Activated T-cell treated with anti-CD3 and anti-CD28 coated beads for 1 hour (primary cell): ENCODE measurements around the gene ZNF594.
"Not testable (repeated sequence)": the region's sequence is repeated elsewhere in the genome, so short reads cannot be mapped to it uniquely, and the experiment has no call there.

Experiments used
- DNase-seq: peaks from one replicate; pipeline ENCODE4 v3.0.0-alpha.2; 2020; ENCODE audit warnings: low read depth

Gene ZNF594

GRCh38 chr17:5136580-5137412, 54.9 kb downstream of the ZNF594 start:
- not testable (repeated sequence) for DNase-seq

GRCh38 chr17:5135726-5136579, 55.7 kb downstream of the ZNF594 start:
- no peak for DNase-seq

GRCh38 chr17:5135131-5135712, 56.4 kb downstream of the ZNF594 start:
- DNase-seq = not testable (repeated sequence)

GRCh38 chr17:5134571-5134970, 57.1 kb downstream of the ZNF594 start:
- DNase-seq = not testable (repeated sequence)

- DNase-seq = not testable (repeated sequence)
These were observed 57.7 kb downstream of the ZNF594 start for GRCh38 chr17:5133961-5134360.

GRCh38 chr17:5133311-5133710, 58.4 kb downstream of the ZNF594 start:
- no peak for DNase-seq

- not testable (repeated sequence) for DNase-seq
These were observed 59.0 kb downstream of the ZNF594 start for GRCh38 chr17:5132503-5133225.

GRCh38 chr17:5131799-5132502, 59.7 kb downstream of the ZNF594 start:
- not testable (repeated sequence) for DNase-seq

GRCh38 chr17:5131146-5131715, 60.4 kb downstream of the ZNF594 start:
- DNase-seq = no peak

GRCh38 chr17:5130687-5131086, 61.0 kb downstream of the ZNF594 start:
- DNase-seq = not testable (repeated sequence)

GRCh38 chr17:5130261-5130660, 61.4 kb downstream of the ZNF594 start:
- DNase-seq = not testable (repeated sequence)

GRCh38 chr17:5129770-5130169, 61.9 kb downstream of the ZNF594 start:
- not testable (repeated sequence) for DNase-seq
